K562 (cell line): ENCODE results near the gene ADM2. TPM values are rescaled to one million over a fixed set of nuclear protein-coding genes. Genes with fewer than 3 reads are reported as not detected.
A peak's percentile ranks its signal among the peaks of the same experiment; 100 is the strongest.

Source experiments
- ATF7 ChIP-seq: fragments of 450-650 bp; IDR thresholded peaks from 2 replicates; pipeline ENCODE4 v1.7.1; 2014; ENCODE audit warnings: mild to moderate bottlenecking, moderate library complexity
- CSDE1 ChIP-seq, 2 experiments: fragments of 450-650 bp; IDR thresholded peaks; 2 replicates each; pipeline ENCODE4 v1.6.1; 2016; ENCODE audit warnings: mild to moderate bottlenecking in 1 of 2
- E2F3 ChIP-seq: fragments of 250-450 bp; sonication (Bioruptor Pico); IDR thresholded peaks from 2 replicates; pipeline ENCODE4 v1.4.0; 2020; ENCODE audit warnings: mild to moderate bottlenecking
- FOS ChIP-seq: IDR thresholded peaks from 3 replicates; pipeline ENCODE4 v1.6.1; 2011; ENCODE audit not compliant: insufficient read length; ENCODE audit errors: extremely low read depth
- GTF2B ChIP-seq: IDR thresholded peaks from 2 replicates; pipeline ENCODE4 v1.6.1; 2011; ENCODE audit not compliant: insufficient read length; ENCODE audit errors: extremely low read depth
- ILK ChIP-seq: fragments of 450-650 bp; IDR thresholded peaks from 2 replicates; pipeline ENCODE4 v1.6.1; 2016; ENCODE audit warnings: missing genetic modification characterization, low read depth, mild to moderate bottlenecking, missing compliant biosample characterization, moderate library complexity, borderline replicate concordance
- IRF2 ChIP-seq: sonication (generic); formaldehyde crosslinking; IDR thresholded peaks from 2 replicates; pipeline ENCODE4 v1.8.1; 2022; ENCODE audit warnings: mild to moderate bottlenecking, missing genetic modification reagents
- KAT2B ChIP-seq: IDR thresholded peaks from one replicate; pipeline ENCODE4 v1.6.1; 2012; ENCODE audit warnings: low read depth, mild to moderate bottlenecking, control low read depth, inconsistent platforms, low read length, moderate library complexity
- MAFG ChIP-seq: fragments of 450-650 bp; conservative IDR thresholded peaks from 2 replicates; pipeline ENCODE4 v1.6.1; 2016; ENCODE audit warnings: missing genetic modification characterization, missing compliant biosample characterization
- MTA1 ChIP-seq: fragments of 450-650 bp; IDR thresholded peaks from 2 replicates; pipeline ENCODE4 v1.6.1; 2017; ENCODE audit warnings: borderline replicate concordance
- NR0B1 ChIP-seq: fragments of 450-650 bp; IDR thresholded peaks from one replicate; pipeline ENCODE4 v1.6.1; 2018; ENCODE audit warnings: mild to moderate bottlenecking, moderate library complexity; ENCODE audit not compliant: partially characterized antibody
- NUFIP1 ChIP-seq: fragments of 450-650 bp; IDR thresholded peaks from 2 replicates; pipeline ENCODE4 v1.6.1; 2018; ENCODE audit not compliant: partially characterized antibody
- PURB ChIP-seq: sonication (generic); formaldehyde crosslinking; IDR thresholded peaks from 2 replicates; pipeline ENCODE4 v1.9.0; 2021; ENCODE audit warnings: low read depth, mild to moderate bottlenecking, missing genetic modification reagents
- RBM25 ChIP-seq: fragments of 200-400 bp; formaldehyde crosslinking; IDR thresholded peaks from 2 replicates; pipeline ENCODE4 v1.6.1; 2018; ENCODE audit warnings: low read length, low read depth, moderate library complexity; ENCODE audit not compliant: severe bottlenecking
- SAP30 ChIP-seq: fragments of 200-600 bp; sonication (generic); IDR thresholded peaks from 2 replicates; pipeline ENCODE4 v1.6.1; 2012; ENCODE audit warnings: borderline replicate concordance, low read depth, mild to moderate bottlenecking, moderate library complexity, low read length, control low read depth, inconsistent platforms; ENCODE audit not compliant: insufficient read depth, poor library complexity, severe bottlenecking
- SP2 ChIP-seq: IDR thresholded peaks from 2 replicates; pipeline ENCODE4 v1.6.1; 2011; ENCODE audit warnings: mild to moderate bottlenecking, low read depth, low read length, moderate library complexity; ENCODE audit not compliant: poor library complexity, severe bottlenecking; ENCODE audit errors: extremely low read depth
- TCFL5 ChIP-seq: fragments of 250-450 bp; sonication (Bioruptor Pico); conservative IDR thresholded peaks from 2 replicates; pipeline ENCODE4 v1.6.1; 2021; ENCODE audit warnings: mild to moderate bottlenecking, moderate library complexity, matching md5 sums
- TEAD2 ChIP-seq: fragments of 450-650 bp; IDR thresholded peaks from 2 replicates; pipeline ENCODE4 v1.6.1; 2016; ENCODE audit warnings: missing genetic modification characterization, control low read depth, missing compliant biosample characterization
- THAP7 ChIP-seq: fragments of 250-450 bp; sonication (Bioruptor Pico); IDR thresholded peaks from 2 replicates; pipeline ENCODE4 v1.5.0; 2021
- XRCC5 ChIP-seq: fragments of 200-400 bp; formaldehyde crosslinking; IDR thresholded peaks from 2 replicates; pipeline ENCODE4 v1.6.1; 2017; ENCODE audit warnings: low read depth, mild to moderate bottlenecking, low read length
- ZNF347 ChIP-seq: fragments of 450-650 bp; formaldehyde crosslinking; IDR thresholded peaks from 2 replicates; pipeline ENCODE4 v1.4.0; 2020; ENCODE audit warnings: low read depth, mild to moderate bottlenecking, moderate library complexity
- ZNF518B ChIP-seq: fragments of 250-450 bp; sonication (Bioruptor Pico); IDR thresholded peaks from 2 replicates; pipeline ENCODE4 v1.5.0; 2021; ENCODE audit warnings: mild to moderate bottlenecking, moderate library complexity
- ZNF551 ChIP-seq: fragments of 250-450 bp; sonication (Bioruptor Pico); IDR thresholded peaks from 2 replicates; pipeline ENCODE4 v1.5.0; 2021; ENCODE audit warnings: mild to moderate bottlenecking, moderate library complexity
- polyA plus RNA-seq, 8 experiments: library from polyadenylated mRNA; depleted of rRNA in 4 of 8; stranded (reverse) in 5 of 8; unstranded in 3 of 8; fragments of >200 nt; fragmentation: Nextera tagmentation in 2 of 8; fragmentation: Illumina TruSeq in 1 of 8; extraction: Ambion mirVana in 2 of 8; extraction: Trizol in 1 of 8; gene quantifications; 2 replicates each; pipeline versions ENCODE4 v1.2.1 to v1.2.3, GENCODE V29; 2011 to 2014; ENCODE audit warnings: inconsistent platforms in 1 of 8, missing spikeins in 1 of 8
- total RNA-seq, 7 experiments: library from RNA; depleted of rRNA in 6 of 7; stranded (reverse); fragments of >200 nt in 6 of 7; fragmentation: Illumina TruSeq in 2 of 7; extraction: Trizol in 2 of 7; gene quantifications; 2 replicates each; pipeline versions ENCODE4 v1.2.1 to v1.2.3, GENCODE V29; 2011 to 2021; ENCODE audit warnings: low replicate concordance in 1 of 7

ADM2 gene
- total and polyA plus RNA-seq, 9 of the 15 experiments (the other 6 are each of a cell fraction or from before 2014, with no cell fraction given) = 0.11 to 5.1 (median 0.38) TPM

GRCh38 chr22:50526108-50526833 lies 44.9 kb downstream of the ADM2 start (continued):
- TF ChIP-seq ZNF518B (CRISPR knock-in tag) = no peak
- TF ChIP-seq ZNF551 (CRISPR knock-in tag) = no peak
- TF ChIP-seq FOS = no peak
- TF ChIP-seq SAP30 = no peak
- no peak for TF ChIP-seq ILK (tag)
- TF ChIP-seq KAT2B = no peak
- no peak for TF ChIP-seq TCFL5
- TF ChIP-seq PURB (CRISPR knock-in tag) = no peak
- no peak; the same call in 1 of the 2 replicates for TF ChIP-seq ATF7
- no peak for TF ChIP-seq XRCC5
- 0 out of 2 replicates have a peak, but pooled peaks have one; percentile 39 for TF ChIP-seq E2F3
- no peak for TF ChIP-seq ZNF347
- TF ChIP-seq MAFG (tag) = no peak
- no peak for TF ChIP-seq SP2
- no peak for TF ChIP-seq IRF2
- TF ChIP-seq THAP7 (CRISPR knock-in tag) = 0 out of 2 replicates have a peak, but pooled peaks have one; percentile 43
- TF ChIP-seq NR0B1 = no peak
- no peak for TF ChIP-seq TEAD2 (tag)
- TF ChIP-seq NUFIP1 = no peak
- TF ChIP-seq MTA1 = no peak
- no peak for TF ChIP-seq GTF2B
- TF ChIP-seq RBM25 = peak; percentile 9
- TF ChIP-seq CSDE1 (IDR thresholded peaks at IDR 0.05) = no peak
